ENCODE results near the gene SPAAR. TPM values are rescaled to one million over a fixed set of nuclear protein-coding genes. Genes with fewer than 3 reads are reported as not detected.
"Not testable (repeated sequence)": the region's sequence is repeated elsewhere in the genome, so short reads cannot be mapped to it uniquely, and the experiment has no call there.

SPAAR gene
- total RNA-seq, 2 experiments from 2014 or later: not detected

DNA sequence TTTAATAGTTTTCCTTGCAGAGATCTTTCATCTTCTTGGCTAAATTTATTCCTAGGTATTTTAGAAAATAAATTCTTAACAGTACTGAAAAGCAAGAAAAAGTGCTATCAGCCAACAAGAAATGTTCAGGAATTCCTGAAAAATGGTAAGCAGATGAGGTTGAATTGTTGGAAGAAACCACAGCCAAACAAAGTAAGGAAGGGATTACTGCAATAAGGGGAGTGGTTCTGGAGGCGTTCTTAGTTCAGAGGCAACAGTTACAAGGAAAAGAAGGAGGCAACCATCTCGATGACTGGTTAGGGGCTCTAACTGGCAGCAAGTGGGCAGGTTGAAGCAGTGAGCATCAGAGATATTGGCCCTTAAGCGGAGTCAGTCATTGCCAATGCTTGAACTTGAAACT, 26.3 kb upstream of the SPAAR start:
- H3K4me3 Mint-ChIP-seq: no peak overlapping the region
- ATAC-seq (no peak), DNase-seq (no peak)
- no peak overlapping the region for H3K27ac Mint-ChIP-seq
- no peaks in the 10 kb centered on the region for H3K4me1 Mint-ChIP-seq
- H3K36me3 Mint-ChIP-seq: no peaks in the 10 kb centered on the region
- H3K27me3 Mint-ChIP-seq: peaks cover 22% of the 10 kb centered on the region
- CTCF ChIA-PET: interaction anchor here (0.9 to 5.6 kb wide), 18 partner anchors 8 to 402 kb away, joined by 3 to 76 read pairs (median 6); partner anchors contain the start of genes GBA2, OR13J1, RGP1 and SPAG8
- no peaks in the 10 kb centered on the region for H3K9me3 Mint-ChIP-seq (ENCODE audit: low read depth)

DNA sequence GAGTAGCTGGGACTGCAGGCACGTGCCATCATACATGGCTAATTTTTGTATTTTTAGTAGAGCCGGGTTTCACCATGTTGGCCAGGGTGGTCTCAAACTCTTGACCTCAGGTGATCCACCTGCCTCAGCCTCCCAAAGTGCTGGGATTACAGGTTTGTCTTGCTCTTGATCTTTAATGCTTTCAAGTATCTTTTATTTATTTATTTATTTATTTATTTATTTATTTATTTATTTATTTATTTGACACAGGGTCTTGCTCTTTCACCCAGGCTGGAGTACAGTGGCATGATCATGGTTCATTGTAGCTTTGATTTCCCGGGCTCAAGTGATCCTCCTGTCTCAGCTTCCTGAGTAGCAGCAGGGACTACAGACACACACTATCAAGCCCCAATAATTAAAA, 24.4 kb upstream of the SPAAR start:
- not testable (repeated sequence) for DNase-seq; H3K9me3 Mint-ChIP-seq (ENCODE audit: low read depth); ATAC-seq; H3K36me3 Mint-ChIP-seq; H3K4me1 Mint-ChIP-seq; H3K27ac Mint-ChIP-seq; H3K4me3 Mint-ChIP-seq
- H3K27me3 Mint-ChIP-seq: peaks cover 18% of the 10 kb centered on the region
- CTCF ChIA-PET: interaction anchor here (0.9 kb wide), 1 partner anchor 9 kb away, joined by 5 read pairs; no protein-coding TSS in a partner anchor

DNA sequence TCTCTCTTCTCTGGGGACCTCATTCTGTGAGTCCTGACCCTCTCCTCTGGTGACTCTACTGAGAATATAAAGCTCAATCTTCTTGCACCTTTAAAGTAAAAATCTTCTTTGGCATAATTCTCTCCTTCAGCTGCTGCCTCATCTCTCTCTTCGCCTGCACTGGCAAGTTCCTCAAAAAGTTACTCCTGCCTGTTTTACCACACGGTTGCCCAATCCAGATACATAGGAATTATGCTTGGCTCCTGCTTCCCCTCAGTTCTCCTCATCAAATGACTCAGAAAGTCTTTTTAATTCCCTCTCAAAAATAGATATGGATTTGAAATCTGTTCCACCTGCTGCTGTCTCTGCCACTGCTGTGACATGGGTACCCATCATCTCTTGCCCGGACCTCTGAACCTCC, 17.6 kb upstream of the SPAAR start:
- Mint-ChIP-seq H3K36me3 (no peaks in the 10 kb centered on the region), H3K27me3 (peaks cover 38% of the 10 kb centered on the region), H3K4me3 (no peak overlapping the region), H3K27ac (no peak overlapping the region), H3K4me1 (no peaks in the 10 kb centered on the region), H3K9me3 (ENCODE audit: low read depth) (no peaks in the 10 kb centered on the region)
- CTCF ChIA-PET: interaction anchor here (1.2 to 1.3 kb wide), 2 partner anchors 11 to 66 kb away, joined by 3 to 4 read pairs; no protein-coding TSS in a partner anchor
- DNase-seq (no peak), ATAC-seq (no peak)

DNA sequence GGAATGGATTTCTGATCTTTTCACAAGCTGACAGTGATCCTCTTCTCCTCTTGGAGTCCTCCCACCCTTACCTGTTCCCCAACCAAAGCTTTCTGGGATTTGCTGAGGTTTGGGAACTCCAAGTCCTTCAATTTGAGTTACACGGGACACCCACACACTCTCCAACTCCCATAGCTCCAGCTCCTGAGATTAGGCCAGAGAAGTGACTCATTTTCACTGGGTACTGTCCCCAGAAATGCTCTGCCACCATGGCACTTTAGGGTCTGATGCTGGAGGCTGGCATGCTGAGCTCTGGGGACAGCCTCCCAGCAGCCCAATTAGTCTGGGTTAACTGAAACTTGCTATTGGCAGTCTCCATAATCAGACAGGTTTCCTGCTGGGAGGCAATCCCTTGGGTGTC, 17.2 kb upstream of the SPAAR start:
- Mint-ChIP-seq H3K27me3 (peaks cover 36% of the 10 kb centered on the region), H3K36me3 (no peaks in the 10 kb centered on the region), H3K27ac (no peak overlapping the region), H3K4me1 (no peaks in the 10 kb centered on the region), H3K9me3 (ENCODE audit: low read depth) (no peaks in the 10 kb centered on the region), H3K4me3 (no peak overlapping the region)
- ATAC-seq (no peak), DNase-seq (no peak)
- CTCF ChIA-PET: interaction anchor here (1.2 to 1.3 kb wide), 2 partner anchors 11 to 66 kb away, joined by 3 to 4 read pairs; no protein-coding TSS in a partner anchor

DNA sequence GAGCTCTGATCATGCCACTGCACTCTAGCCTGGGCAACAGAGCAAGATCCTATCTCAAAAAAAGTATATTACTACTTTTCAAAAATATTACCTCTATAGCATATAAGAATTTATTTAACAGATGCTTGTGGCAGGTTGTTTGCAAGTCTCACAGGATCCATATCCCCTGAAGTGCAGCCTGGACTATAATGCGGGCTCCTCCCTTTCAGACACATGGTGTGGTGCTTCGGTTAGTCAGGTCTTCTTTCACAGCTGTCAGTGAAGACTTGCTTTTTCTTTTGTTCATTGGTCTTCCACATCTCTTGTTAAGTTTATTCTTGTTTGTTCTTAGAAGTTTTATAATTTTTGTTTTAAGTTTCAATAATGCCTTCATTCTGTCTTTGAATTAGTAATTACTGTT, 12.7 kb upstream of the SPAAR start:
- DNase-seq (no peak), ATAC-seq (no peak)
- Mint-ChIP-seq H3K9me3 (ENCODE audit: low read depth) (no peaks in the 10 kb centered on the region), H3K4me1 (no peaks in the 10 kb centered on the region), H3K27ac (no peak overlapping the region), H3K36me3 (no peaks in the 10 kb centered on the region), H3K4me3 (no peak overlapping the region), H3K27me3 (peaks cover 51% of the 10 kb centered on the region)
- CTCF ChIA-PET: no interaction called here

DNA sequence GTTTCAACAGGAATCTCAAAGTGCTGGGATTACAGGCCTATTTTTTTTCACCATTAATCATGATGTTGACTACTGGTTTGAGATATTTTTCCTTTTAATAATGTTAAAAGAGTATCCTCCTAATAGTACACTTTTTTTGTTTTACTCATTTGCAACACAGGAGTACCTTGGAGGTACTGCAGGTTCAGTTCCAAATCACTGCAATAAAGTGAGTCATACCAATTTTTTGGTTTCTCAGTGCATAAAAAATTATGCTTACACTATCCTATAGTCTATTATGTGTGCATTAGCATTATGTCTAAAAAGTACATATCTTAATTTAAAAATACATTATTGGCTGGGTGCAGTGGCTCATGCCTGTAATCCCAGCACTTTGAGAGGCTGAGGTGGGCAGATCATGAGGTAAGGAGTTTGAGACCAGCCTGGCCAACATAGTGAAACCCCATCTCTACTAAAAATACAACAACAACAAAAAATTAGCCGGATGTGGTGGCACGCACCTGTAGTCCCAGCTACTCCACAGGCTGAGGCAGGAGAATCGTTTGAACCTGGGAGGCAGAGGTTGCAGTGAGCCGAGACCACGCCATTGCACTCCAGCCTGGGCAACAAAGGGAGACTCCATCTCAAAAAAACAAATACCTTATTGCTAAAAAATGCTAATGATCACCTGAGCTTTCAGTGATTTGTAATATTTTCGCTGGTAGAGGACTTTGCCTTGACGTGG, 11.8 kb upstream of the SPAAR start:
- DNase-seq; ATAC-seq; H3K4me1 Mint-ChIP-seq; H3K4me3 Mint-ChIP-seq; H3K36me3 Mint-ChIP-seq; H3K27ac Mint-ChIP-seq; H3K9me3 Mint-ChIP-seq (ENCODE audit: low read depth): not testable (repeated sequence)
- CTCF ChIA-PET: interaction anchor here (1.4 kb wide), 1 partner anchor 57 kb away, joined by 3 read pairs; no protein-coding TSS in a partner anchor
- peaks cover 46% of the 10 kb centered on the region for H3K27me3 Mint-ChIP-seq

DNA sequence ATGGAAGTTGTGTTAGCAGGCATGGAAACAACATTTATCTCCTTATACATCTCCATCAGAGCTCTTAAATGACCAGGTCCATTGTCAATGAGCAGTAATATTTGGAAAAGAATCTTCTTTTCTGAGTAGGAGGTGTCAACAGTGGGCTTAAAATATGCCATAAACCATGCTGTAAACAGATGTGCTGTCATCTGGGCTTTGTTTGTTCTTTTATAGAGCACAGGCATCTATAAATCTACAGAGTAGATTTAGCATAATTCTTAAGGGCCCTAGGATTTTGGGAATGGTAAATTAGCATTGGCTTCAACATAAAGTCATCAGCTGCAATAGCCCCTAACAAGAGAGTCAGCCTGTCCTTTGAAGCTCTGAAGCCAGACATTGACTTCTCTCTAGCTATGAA, 11.0 kb upstream of the SPAAR start:
- H3K27me3 Mint-ChIP-seq: peaks cover 49% of the 10 kb centered on the region
- ATAC-seq: no peak
- H3K4me1 Mint-ChIP-seq: peaks cover 2% of the 10 kb centered on the region
- CTCF ChIA-PET: interaction anchor here (1.4 to 1.6 kb wide), 2 partner anchors 57 to 72 kb away, joined by 3 read pairs; no protein-coding TSS in a partner anchor
- DNase-seq: no peak
- no peaks in the 10 kb centered on the region for H3K36me3 Mint-ChIP-seq
- H3K27ac Mint-ChIP-seq: no peak overlapping the region
- H3K4me3 Mint-ChIP-seq: no peak overlapping the region
- H3K9me3 Mint-ChIP-seq (ENCODE audit: low read depth): no peaks in the 10 kb centered on the region

DNA sequence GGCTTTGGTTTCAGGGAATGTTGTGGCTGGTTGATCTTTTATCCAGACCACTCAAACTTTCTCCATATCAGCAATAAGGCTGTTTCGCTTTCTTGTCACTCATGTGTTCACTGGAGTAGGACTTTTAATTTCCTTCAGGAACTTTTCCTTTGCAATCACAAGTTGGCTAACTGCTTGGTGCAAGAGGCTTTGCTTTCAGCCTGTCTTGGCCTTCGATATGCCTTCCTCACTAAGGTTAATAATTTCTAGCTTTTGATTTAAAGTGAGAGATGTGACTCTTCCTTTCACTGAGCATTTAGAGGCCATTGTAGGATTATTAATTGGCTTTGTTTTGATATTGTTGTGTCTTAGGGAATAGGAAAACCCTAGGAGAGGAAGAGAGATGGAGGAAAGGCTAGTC, 10.3 kb upstream of the SPAAR start:
- ATAC-seq (no peak), DNase-seq (no peak)
- H3K4me3 Mint-ChIP-seq: no peak overlapping the region
- CTCF ChIA-PET: interaction anchor here (1.4 to 2.2 kb wide), 3 partner anchors 46 to 73 kb away, joined by 3 to 8 read pairs (median 3); no protein-coding TSS in a partner anchor
- peaks cover 42% of the 10 kb centered on the region for H3K27me3 Mint-ChIP-seq
- no peak overlapping the region for H3K27ac Mint-ChIP-seq
- no peaks in the 10 kb centered on the region for H3K36me3 Mint-ChIP-seq
- H3K4me1 Mint-ChIP-seq: peaks cover 2% of the 10 kb centered on the region
- no peaks in the 10 kb centered on the region for H3K9me3 Mint-ChIP-seq (ENCODE audit: low read depth)

DNA sequence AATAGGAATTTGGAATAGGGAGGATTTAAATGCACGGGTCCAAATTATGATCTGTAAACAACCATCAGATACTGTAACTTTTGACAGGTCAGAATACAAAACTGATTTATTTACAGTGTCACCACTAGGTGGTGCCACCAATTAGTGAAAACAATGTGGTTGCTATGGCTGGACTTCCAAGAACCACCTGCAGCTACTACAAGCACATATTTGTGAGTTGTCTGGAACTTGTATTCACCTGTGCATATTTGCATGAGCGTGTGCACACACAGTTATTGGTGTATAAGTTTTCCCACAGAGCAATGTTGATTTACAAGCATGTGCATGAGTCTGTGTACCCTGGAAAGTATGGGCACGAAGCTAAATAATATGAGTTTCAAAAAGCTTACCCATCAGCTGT, 6.2 kb upstream of the SPAAR start:
- CTCF ChIA-PET: interaction anchor here (0.7 to 3.2 kb wide), 28 partner anchors 8 to 425 kb away, joined by 3 to 32 read pairs (median 4); no protein-coding TSS in a partner anchor
- DNase-seq (peak; percentile 53), ATAC-seq (peak; percentile 60)
- Mint-ChIP-seq H3K4me1 (peaks cover 2% of the 10 kb centered on the region), H3K27ac (no peak overlapping the region), H3K4me3 (no peak overlapping the region), H3K27me3 (peaks cover 23% of the 10 kb centered on the region), H3K36me3 (no peaks in the 10 kb centered on the region), H3K9me3 (ENCODE audit: low read depth) (no peaks in the 10 kb centered on the region)

DNA sequence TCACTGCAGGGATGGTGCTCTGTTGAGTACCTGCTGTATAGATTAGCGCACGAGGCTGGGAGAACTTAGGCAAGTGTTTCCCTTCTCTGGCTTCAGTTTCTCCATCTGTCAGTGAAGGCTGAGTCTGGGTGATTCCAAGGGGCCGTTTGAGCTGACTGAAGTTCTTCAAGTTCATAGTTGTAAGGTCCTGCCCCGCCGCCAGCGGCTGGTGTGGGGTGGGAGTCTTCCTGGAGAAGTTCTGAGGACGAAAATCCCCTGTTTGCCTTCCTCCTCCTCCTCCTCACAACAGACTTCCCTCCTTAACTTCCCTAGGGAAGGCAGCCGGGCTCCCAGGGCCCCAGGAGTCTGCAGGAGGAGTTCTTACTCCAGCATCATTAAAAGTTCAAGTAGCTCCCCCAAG, 5.0 kb upstream of the SPAAR start:
- H3K27ac Mint-ChIP-seq: no peak overlapping the region
- H3K4me3 Mint-ChIP-seq: no peak overlapping the region
- no peaks in the 10 kb centered on the region for H3K36me3 Mint-ChIP-seq
- H3K9me3 Mint-ChIP-seq (ENCODE audit: low read depth): no peaks in the 10 kb centered on the region
- ATAC-seq: no peak
- H3K4me1 Mint-ChIP-seq: peaks cover 2% of the 10 kb centered on the region
- CTCF ChIA-PET: interaction anchor here (0.6 to 3.2 kb wide), 6 partner anchors 10 to 263 kb away, joined by 3 to 32 read pairs (median 3); no protein-coding TSS in a partner anchor
- H3K27me3 Mint-ChIP-seq: peaks cover 14% of the 10 kb centered on the region
- no peak for DNase-seq

DNA sequence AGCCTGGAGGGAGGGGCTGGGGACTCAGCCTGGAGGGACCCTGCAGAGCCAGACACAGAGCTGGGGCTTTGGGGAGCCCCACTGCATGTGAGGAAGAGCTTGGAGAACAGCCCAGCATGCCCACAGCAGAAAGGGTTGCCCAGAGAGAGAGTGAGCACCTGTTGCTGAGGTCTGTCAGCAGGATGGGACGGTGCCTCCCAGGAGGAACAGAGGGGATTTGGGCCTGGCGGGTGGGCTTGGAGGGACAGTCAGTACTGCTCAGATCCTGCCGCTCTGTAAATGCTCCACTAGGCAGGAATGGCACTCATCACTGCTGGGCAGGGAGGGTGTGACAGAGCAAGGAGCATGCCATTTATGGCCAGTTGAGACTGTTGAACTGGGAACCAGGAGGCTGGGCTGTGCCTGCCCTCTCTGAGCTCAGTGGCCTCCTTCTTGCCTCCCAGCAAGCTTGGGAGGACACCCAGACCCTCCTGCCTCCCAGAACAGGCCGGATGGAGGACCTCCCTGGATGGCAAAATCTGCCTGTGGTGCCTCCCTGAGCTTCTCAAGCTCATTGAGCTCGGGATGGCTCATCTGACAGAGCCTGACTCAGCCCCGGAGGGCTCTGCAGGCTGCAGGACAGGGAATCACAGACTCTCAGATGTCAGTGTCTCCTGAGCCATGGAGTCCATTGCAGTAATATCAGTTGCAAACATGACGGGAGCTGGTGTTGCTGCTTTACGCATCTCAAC, 4.1 kb upstream of the SPAAR start:
- H3K9me3 Mint-ChIP-seq (ENCODE audit: low read depth): no peaks in the 10 kb centered on the region
- H3K4me3 Mint-ChIP-seq: no peak overlapping the region
- CTCF ChIA-PET: interaction anchor here (0.6 to 3.2 kb wide), 6 partner anchors 23 to 262 kb away, joined by 3 to 32 read pairs (median 3); no protein-coding TSS in a partner anchor
- peaks cover 13% of the 10 kb centered on the region for H3K27me3 Mint-ChIP-seq
- H3K36me3 Mint-ChIP-seq: no peaks in the 10 kb centered on the region
- DNase-seq (no peak), ATAC-seq (no peak)
- H3K27ac Mint-ChIP-seq: no peak overlapping the region
- H3K4me1 Mint-ChIP-seq: peaks cover 5% of the 10 kb centered on the region

DNA sequence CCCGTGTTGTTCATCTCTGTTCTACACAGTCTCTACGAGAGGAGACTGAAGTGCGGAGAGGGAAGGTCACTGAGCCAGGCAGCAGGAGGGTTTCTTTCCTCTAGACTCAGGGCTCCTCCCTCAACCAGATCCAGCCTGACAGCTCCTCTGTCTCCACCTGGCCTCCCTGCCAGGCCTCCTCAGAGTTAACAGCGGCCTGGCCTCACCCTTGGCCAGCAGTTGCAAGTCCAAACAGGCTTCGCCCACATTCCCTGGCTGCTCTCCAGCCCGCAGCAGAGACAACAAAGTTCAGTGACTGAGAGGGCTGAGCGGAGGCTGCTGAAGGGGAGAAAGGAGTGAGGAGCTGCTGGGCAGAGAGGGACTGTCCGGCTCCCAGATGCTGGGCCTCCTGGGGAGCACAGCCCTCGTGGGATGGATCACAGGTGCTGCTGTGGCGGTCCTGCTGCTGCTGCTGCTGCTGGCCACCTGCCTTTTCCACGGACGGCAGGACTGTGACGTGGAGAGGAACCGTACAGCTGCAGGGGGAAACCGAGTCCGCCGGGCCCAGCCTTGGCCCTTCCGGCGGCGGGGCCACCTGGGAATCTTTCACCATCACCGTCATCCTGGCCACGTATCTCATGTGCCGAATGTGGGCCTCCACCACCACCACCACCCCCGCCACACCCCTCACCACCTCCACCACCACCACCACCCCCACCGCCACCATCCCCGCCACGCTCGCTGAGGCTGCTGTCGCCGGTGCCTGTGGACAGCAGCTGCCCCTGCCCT, 3.2 kb upstream of the SPAAR start, which contains the start of gene HRCT1:
Gene HRCT1 (plus strand): TSS at position 291 of the 768 bp plus-strand sequence. CDS start 86 bp downstream, at position 377.
- CTCF ChIA-PET: interaction anchor here (0.8 to 1.3 kb wide), 2 partner anchors 49 to 261 kb away, joined by 3 read pairs; no protein-coding TSS in a partner anchor
- no peak within 1 kb of the TSS for H3K4me3 Mint-ChIP-seq
- H3K4me1 Mint-ChIP-seq: peaks cover 14% of the 10 kb centered on the region
- peaks cover 8% of the 10 kb centered on the region for H3K27me3 Mint-ChIP-seq
- ATAC-seq (no peak), DNase-seq (no peak)
- no peak within 1 kb of the TSS for H3K27ac Mint-ChIP-seq
- no peaks in the 10 kb centered on the region for H3K9me3 Mint-ChIP-seq (ENCODE audit: low read depth)
- H3K36me3 Mint-ChIP-seq: no peaks in the 10 kb centered on the region

All from activated CD8-positive, alpha-beta memory T cell treated with anti-CD3 and anti-CD28 coated beads, Interleukin-2, amount 10 ng/mL, durations not matched to agents 7 days and 5 days (primary cell).